ENCODE measurements around the gene THAP11. TPM values are rescaled to one million over a fixed set of nuclear protein-coding genes. Genes with fewer than 3 reads are reported as not detected.

THAP11 gene
- total RNA-seq, 2 experiments from 2014 or later: 31.2 to 32.1 TPM

DNA sequence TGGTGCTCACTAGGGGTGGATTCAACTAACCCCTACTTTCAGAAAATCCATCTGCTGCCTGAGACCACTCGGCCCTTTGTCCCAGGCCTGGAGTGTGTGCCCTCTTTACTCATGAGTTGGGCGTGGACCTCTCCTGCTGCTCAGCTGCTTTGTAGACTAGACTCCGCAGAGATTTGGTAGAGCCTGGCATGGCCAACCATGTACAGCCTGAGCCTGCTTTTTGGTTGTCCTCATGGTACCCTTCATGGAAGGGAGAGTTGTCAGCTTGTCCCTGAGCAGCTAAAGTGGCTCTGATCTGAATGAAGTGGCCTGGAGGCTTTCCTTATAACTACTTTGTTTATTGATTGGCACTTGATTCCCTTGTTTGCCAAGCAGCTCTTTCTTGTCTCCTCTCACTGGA lies 32.3 kb downstream of the THAP11 start:
- Histone ChIP-seq H3K4me1 (ENCODE audit: insufficient read depth, low read length) (peaks cover 44% of the 10 kb centered on the region), H3K4me3 (ENCODE audit: low read length) (peak overlapping the region; percentile 99), H3K27me3 (ENCODE audit: control insufficient read depth in 1 of 2, insufficient read depth in 2 of 2, low read length in 2 of 2) (no peaks in the 10 kb centered on the region), H3K9me3 (ENCODE audit: control insufficient read depth in 1 of 2, insufficient read depth in 1 of 2, low read length in 2 of 2) (no peaks in the 10 kb centered on the region), H3K27ac (ENCODE audit: low read depth in 1 of 2, low read length in 2 of 2) (no peak overlapping the region), H3K36me3 (ENCODE audit: insufficient read depth, low read length) (peaks cover 51% of the 10 kb centered on the region)
- intact Hi-C loops (cut with DNase I, micrococcal nuclease): loop anchor here in 1 of 2 experiments (5.0 kb wide), 1 partner anchor 42 kb away; no protein-coding TSS in a partner anchor
- ATAC-seq (ENCODE audit: poor library complexity): no peak
- TF ChIP-seq, protein P1, sequence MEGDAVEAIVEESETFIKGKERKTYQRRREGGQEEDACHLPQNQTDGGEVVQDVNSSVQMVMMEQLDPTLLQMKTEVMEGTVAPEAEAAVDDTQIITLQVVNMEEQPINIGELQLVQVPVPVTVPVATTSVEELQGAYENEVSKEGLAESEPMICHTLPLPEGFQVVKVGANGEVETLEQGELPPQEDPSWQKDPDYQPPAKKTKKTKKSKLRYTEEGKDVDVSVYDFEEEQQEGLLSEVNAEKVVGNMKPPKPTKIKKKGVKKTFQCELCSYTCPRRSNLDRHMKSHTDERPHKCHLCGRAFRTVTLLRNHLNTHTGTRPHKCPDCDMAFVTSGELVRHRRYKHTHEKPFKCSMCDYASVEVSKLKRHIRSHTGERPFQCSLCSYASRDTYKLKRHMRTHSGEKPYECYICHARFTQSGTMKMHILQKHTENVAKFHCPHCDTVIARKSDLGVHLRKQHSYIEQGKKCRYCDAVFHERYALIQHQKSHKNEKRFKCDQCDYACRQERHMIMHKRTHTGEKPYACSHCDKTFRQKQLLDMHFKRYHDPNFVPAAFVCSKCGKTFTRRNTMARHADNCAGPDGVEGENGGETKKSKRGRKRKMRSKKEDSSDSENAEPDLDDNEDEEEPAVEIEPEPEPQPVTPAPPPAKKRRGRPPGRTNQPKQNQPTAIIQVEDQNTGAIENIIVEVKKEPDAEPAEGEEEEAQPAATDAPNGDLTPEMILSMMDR (IDR thresholded peaks at IDR 0.05): no peak
- DNase-seq: no peak
- no peaks in the 10 kb centered on the region for H3K27me3 Mint-ChIP-seq
- peaks cover 35% of the 10 kb centered on the region for H3K4me1 Mint-ChIP-seq (ENCODE audit: low read depth)
- peaks cover 74% of the 10 kb centered on the region for H3K36me3 Mint-ChIP-seq (ENCODE audit: low read depth)
- ChIA-PET CTCF (interaction anchor here (1.2 to 2.5 kb wide), 3 partner anchors 9 to 206 kb away, joined by 3 to 13 read pairs (median 10); no protein-coding TSS in a partner anchor), POLR2A (interaction anchor here (0.6 to 1.7 kb wide), 6 partner anchors 19 to 211 kb away, joined by 3 to 9 read pairs (median 4); partner anchors contain the start of genes GFOD2, NFATC3, NUTF2 and PSKH1)
- peak overlapping the region; percentile 89 for H3K27ac Mint-ChIP-seq
- peak overlapping the region; percentile 96 for H3K4me3 Mint-ChIP-seq
- no peaks in the 10 kb centered on the region for H3K9me3 Mint-ChIP-seq

DNA sequence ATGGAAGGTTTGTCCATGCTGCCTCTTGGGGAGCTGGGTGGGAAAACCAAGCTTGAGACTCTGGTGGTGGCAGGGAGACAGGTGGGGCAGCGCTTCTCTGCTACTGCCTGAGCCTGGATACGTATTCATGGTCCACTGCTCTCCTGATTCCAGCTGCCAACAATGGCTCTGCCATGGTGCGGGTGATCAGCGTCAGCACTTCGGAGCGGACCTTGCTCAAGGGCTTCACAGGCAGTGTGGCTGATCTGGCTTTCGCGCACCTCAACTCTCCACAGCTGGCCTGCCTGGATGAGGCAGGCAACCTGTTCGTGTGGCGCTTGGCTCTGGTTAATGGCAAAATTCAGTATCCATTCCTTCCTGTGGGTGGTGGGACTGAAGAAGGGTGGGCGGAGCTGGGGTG lies 34.9 kb downstream of the THAP11 start:
- intact Hi-C loops (cut with DNase I, micrococcal nuclease): no loop called here
- Mint-ChIP-seq H3K4me3 (peak overlapping the region; percentile 38), H3K4me1 (ENCODE audit: low read depth) (peaks cover 34% of the 10 kb centered on the region), H3K9me3 (no peaks in the 10 kb centered on the region), H3K36me3 (ENCODE audit: low read depth) (peaks cover 85% of the 10 kb centered on the region), H3K27me3 (no peaks in the 10 kb centered on the region), H3K27ac (no peak overlapping the region)
- Histone ChIP-seq H3K9me3 (ENCODE audit: control insufficient read depth in 1 of 2, insufficient read depth in 1 of 2, low read length in 2 of 2) (no peaks in the 10 kb centered on the region), H3K4me3 (ENCODE audit: low read length) (no peak overlapping the region), H3K36me3 (ENCODE audit: insufficient read depth, low read length) (peaks cover 65% of the 10 kb centered on the region), H3K4me1 (ENCODE audit: insufficient read depth, low read length) (peaks cover 43% of the 10 kb centered on the region), H3K27me3 (ENCODE audit: control insufficient read depth in 1 of 2, insufficient read depth in 2 of 2, low read length in 2 of 2) (no peaks in the 10 kb centered on the region), H3K27ac (ENCODE audit: low read depth in 1 of 2, low read length in 2 of 2) (no peak overlapping the region)
- DNase-seq (no peak), ATAC-seq (ENCODE audit: poor library complexity) (no peak)
- TF ChIP-seq, protein P1 (IDR thresholded peaks at IDR 0.05): no peak
- POLR2A ChIA-PET: no interaction called here
- CTCF ChIA-PET: no interaction called here

DNA sequence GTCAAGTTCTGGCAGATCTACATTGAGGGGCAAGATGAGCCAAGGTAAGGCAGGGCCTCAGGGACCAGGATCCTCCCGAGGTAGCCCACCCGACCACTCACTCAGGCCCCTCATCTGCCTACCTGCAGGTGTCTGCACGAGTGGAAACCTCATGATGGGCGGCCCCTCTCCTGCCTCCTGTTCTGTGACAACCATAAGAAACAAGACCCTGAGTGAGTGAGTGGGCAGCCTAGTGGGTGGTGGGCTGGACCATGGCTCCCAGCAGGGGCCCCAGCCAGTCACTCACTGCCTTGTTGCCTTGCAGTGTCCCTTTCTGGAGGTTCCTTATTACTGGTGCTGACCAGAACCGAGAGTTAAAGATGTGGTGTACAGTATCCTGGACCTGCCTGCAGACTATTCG lies 36.1 kb downstream of the THAP11 start:
- H3K4me1 ChIP-seq (ENCODE audit: insufficient read depth, low read length): peaks cover 34% of the 10 kb centered on the region
- Mint-ChIP-seq H3K27ac (no peak overlapping the region), H3K4me1 (ENCODE audit: low read depth) (peaks cover 27% of the 10 kb centered on the region), H3K4me3 (no peak overlapping the region), H3K36me3 (ENCODE audit: low read depth) (peaks cover 97% of the 10 kb centered on the region), H3K27me3 (no peaks in the 10 kb centered on the region), H3K9me3 (no peaks in the 10 kb centered on the region)
- no peak overlapping the region for H3K4me3 ChIP-seq (ENCODE audit: low read length)
- no peaks in the 10 kb centered on the region for H3K9me3 ChIP-seq (ENCODE audit: control insufficient read depth in 1 of 2, insufficient read depth in 1 of 2, low read length in 2 of 2)
- DNase-seq (no peak), ATAC-seq (ENCODE audit: poor library complexity) (no peak)
- H3K36me3 ChIP-seq (ENCODE audit: insufficient read depth, low read length): peaks cover 77% of the 10 kb centered on the region
- no peaks in the 10 kb centered on the region for H3K27me3 ChIP-seq (ENCODE audit: control insufficient read depth in 1 of 2, insufficient read depth in 2 of 2, low read length in 2 of 2)
- intact Hi-C loops (cut with DNase I, micrococcal nuclease): no loop called here
- POLR2A ChIA-PET: no interaction called here
- TF ChIP-seq, protein P1 (IDR thresholded peaks at IDR 0.05): no peak
- no peak overlapping the region for H3K27ac ChIP-seq (ENCODE audit: low read depth in 1 of 2, low read length in 2 of 2)
- CTCF ChIA-PET: no interaction called here
